ENCODE data around the gene MCC.

The MCC gene

DNA sequence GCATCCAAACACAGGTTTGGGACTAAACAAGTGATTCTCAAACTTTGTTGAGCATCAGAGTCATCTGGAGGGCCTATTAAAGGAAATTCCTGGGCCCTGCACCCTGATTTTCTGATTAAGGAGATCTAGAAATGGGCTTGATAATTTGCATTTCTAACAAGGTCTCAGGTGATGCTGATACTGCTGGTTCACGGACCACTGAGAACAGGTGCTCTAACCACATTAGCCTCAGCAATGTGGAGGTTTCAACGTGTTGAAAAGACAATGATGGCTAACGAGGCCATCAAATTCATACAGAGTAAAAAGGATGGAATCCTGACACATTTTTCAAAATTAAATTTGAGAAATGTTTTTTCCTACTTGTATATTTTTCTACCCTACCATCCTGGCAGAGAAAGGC lies 225.6 kb downstream of the MCC start:
- H3K4me1 ChIP-seq (ENCODE audit: insufficient read depth, insufficient read length) = no peaks in the 10 kb centered on the region
- DNase-seq (ENCODE audit: low read depth, low spot score) = no peak
- H3K36me3 ChIP-seq (ENCODE audit: insufficient read depth, insufficient read length, low read length) = no peaks in the 10 kb centered on the region
- no peak overlapping the region for H3K4me3 ChIP-seq (ENCODE audit: insufficient read length, low read depth)
- H3K27me3 ChIP-seq (ENCODE audit: insufficient read depth, insufficient read length) = no peaks in the 10 kb centered on the region
- TF ChIP-seq YY1 (IDR thresholded peaks at IDR 0.05; ENCODE audit: insufficient read depth, insufficient read length) (no peak), SUZ12 (IDR thresholded peaks at IDR 0.05; ENCODE audit: extremely low read depth, insufficient read depth, insufficient read length) (no peak), ZNF274 (IDR thresholded peaks at IDR 0.05; ENCODE audit: low read depth, low read length) (no peak)
- 0 out of 2 replicates have a peak, but pooled peaks cover 4% of the 10 kb centered on the region for H3K9me3 ChIP-seq (ENCODE audit: insufficient read depth, low read length)
- H3K9ac ChIP-seq (ENCODE audit: insufficient read length, low read depth) = no peak overlapping the region

DNA sequence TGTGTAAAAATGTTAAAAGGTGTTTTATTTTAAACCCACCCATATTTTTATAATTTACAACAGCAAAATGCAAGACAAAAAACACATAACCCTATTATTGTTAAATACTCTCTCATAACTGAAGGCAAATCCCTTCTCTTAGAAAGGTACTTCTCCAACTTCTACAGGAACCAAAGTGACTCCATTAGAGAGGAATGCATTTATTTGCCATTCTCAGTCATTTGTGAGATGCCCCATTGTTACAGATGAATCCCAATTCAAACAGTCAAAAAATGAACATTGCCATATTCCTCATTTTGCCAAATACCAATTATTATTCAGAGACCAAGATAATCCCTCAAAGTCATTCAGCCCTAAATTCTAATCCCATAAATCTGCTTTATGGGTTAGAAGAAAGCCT lies 229.2 kb downstream of the MCC start:
- no peak overlapping the region for H3K9ac ChIP-seq (ENCODE audit: insufficient read length, low read depth)
- no peak for TF ChIP-seq SUZ12 (IDR thresholded peaks at IDR 0.05; ENCODE audit: extremely low read depth, insufficient read depth, insufficient read length)
- TF ChIP-seq YY1 (IDR thresholded peaks at IDR 0.05; ENCODE audit: insufficient read depth, insufficient read length) = no peak
- no peak for TF ChIP-seq ZNF274 (IDR thresholded peaks at IDR 0.05; ENCODE audit: low read depth, low read length)
- no peaks in the 10 kb centered on the region for H3K4me1 ChIP-seq (ENCODE audit: insufficient read depth, insufficient read length)
- H3K9me3 ChIP-seq (ENCODE audit: insufficient read depth, low read length) = 0 out of 2 replicates have a peak, but pooled peaks cover 4% of the 10 kb centered on the region
- no peaks in the 10 kb centered on the region for H3K27me3 ChIP-seq (ENCODE audit: insufficient read depth, insufficient read length)
- no peak for DNase-seq (ENCODE audit: low read depth, low spot score)
- H3K4me3 ChIP-seq (ENCODE audit: insufficient read length, low read depth) = no peak overlapping the region
- no peaks in the 10 kb centered on the region for H3K36me3 ChIP-seq (ENCODE audit: insufficient read depth, insufficient read length, low read length)

DNA sequence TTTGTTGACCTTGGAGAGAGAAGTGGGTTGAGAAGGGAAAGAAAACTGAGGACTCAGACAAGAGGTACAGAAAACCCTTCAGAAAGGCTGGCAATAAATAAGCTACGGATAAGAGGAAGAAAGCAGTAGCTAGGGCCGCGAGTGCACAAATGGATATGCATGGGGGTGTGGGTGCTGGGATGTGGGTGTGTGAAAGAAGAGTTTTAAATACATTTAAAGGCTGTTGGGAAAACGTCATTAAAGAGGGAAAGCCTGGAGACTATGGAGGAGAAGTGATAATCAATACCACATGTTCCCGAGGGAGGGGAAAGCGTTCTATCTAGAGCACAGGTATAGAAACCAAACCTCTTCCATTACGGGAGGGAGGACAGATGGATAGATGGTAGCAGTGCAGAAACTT lies 230.7 kb downstream of the MCC start:
- H3K36me3 ChIP-seq (ENCODE audit: insufficient read depth, insufficient read length, low read length) = no peaks in the 10 kb centered on the region
- no peak for TF ChIP-seq SUZ12 (IDR thresholded peaks at IDR 0.05; ENCODE audit: extremely low read depth, insufficient read depth, insufficient read length)
- TF ChIP-seq YY1 (IDR thresholded peaks at IDR 0.05; ENCODE audit: insufficient read depth, insufficient read length) = no peak
- TF ChIP-seq ZNF274 (IDR thresholded peaks at IDR 0.05; ENCODE audit: low read depth, low read length) = no peak

GRCh38 chr5:113256671-113257452 lies 231.4 kb downstream of the MCC start:
- Histone ChIP-seq H3K27me3 (ENCODE audit: insufficient read depth, insufficient read length) (no peaks in the 10 kb centered on the region), H3K4me1 (ENCODE audit: insufficient read depth, insufficient read length) (no peaks in the 10 kb centered on the region), H3K9ac (ENCODE audit: insufficient read length, low read depth) (no peak overlapping the region), H3K9me3 (ENCODE audit: insufficient read depth, low read length) (0 out of 2 replicates have a peak, but pooled peaks cover 4% of the 10 kb centered on the region), H3K4me3 (ENCODE audit: insufficient read length, low read depth) (no peak overlapping the region), H3K36me3 (ENCODE audit: insufficient read depth, insufficient read length, low read length) (no peaks in the 10 kb centered on the region)
- TF ChIP-seq YY1 (IDR thresholded peaks at IDR 0.05; ENCODE audit: insufficient read depth, insufficient read length) (no peak), SUZ12 (IDR thresholded peaks at IDR 0.05; ENCODE audit: extremely low read depth, insufficient read depth, insufficient read length) (no peak), ZNF274 (IDR thresholded peaks at IDR 0.05; ENCODE audit: low read depth, low read length) (no peak)
- DNase-seq (ENCODE audit: low read depth, low spot score) = no peak

More for the DNA sequence above, 230.7 kb downstream of the MCC start:
- Histone ChIP-seq H3K4me3 (ENCODE audit: insufficient read length, low read depth) (no peak overlapping the region), H3K9me3 (ENCODE audit: insufficient read depth, low read length) (0 out of 2 replicates have a peak, but pooled peaks cover 4% of the 10 kb centered on the region), H3K4me1 (ENCODE audit: insufficient read depth, insufficient read length) (no peaks in the 10 kb centered on the region), H3K27me3 (ENCODE audit: insufficient read depth, insufficient read length) (no peaks in the 10 kb centered on the region), H3K9ac (ENCODE audit: insufficient read length, low read depth) (no peak overlapping the region)
- DNase-seq (ENCODE audit: low read depth, low spot score) = no peak

DNA sequence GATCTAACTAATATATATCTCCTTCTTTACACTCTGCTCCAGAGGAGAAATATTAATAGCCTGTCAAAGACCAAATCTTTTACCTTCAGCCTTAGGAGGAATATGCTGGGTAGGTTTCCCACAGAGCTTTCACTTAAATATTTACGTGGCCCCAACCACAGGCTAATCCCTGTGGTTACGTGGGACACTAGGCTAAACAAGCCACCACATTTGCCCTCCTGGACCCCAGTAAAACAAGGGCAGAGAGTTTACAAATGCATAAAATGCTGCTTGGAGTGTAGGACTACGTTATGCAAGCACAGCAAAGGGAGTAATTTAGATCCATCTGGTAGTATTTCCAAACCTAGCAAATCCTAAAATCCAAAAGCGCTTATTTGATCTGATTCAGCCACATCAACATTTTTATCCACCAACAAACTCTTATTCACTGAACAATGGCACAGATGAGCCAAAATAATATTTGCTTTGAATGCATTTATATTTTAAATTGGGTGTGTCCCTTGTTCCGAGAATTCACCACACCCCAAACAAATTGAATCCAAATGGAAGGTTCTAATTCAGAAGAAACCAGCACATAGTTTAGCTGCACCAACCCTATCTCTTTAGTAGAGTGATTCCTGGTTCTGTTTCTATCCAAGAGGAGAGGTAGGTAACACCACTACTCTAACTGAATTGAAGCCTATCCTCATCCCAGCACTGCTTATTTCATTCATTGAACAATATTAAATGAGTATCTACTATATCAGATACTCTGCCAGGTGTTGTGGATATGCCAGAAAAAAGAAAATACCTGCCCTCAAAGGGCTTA lies 232.5 kb downstream of the MCC start:
- Histone ChIP-seq H3K36me3 (ENCODE audit: insufficient read depth, insufficient read length, low read length) (no peaks in the 10 kb centered on the region), H3K9ac (ENCODE audit: insufficient read length, low read depth) (no peak overlapping the region), H3K9me3 (ENCODE audit: insufficient read depth, low read length) (0 out of 2 replicates have a peak, but pooled peaks cover 4% of the 10 kb centered on the region), H3K4me1 (ENCODE audit: insufficient read depth, insufficient read length) (no peaks in the 10 kb centered on the region), H3K27me3 (ENCODE audit: insufficient read depth, insufficient read length) (no peaks in the 10 kb centered on the region), H3K4me3 (ENCODE audit: insufficient read length, low read depth) (no peak overlapping the region)
- no peak for DNase-seq (ENCODE audit: low read depth, low spot score)
- TF ChIP-seq SUZ12 (IDR thresholded peaks at IDR 0.05; ENCODE audit: extremely low read depth, insufficient read depth, insufficient read length) = no peak
- no peak for TF ChIP-seq ZNF274 (IDR thresholded peaks at IDR 0.05; ENCODE audit: low read depth, low read length)
- no peak for TF ChIP-seq YY1 (IDR thresholded peaks at IDR 0.05; ENCODE audit: insufficient read depth, insufficient read length)

DNA sequence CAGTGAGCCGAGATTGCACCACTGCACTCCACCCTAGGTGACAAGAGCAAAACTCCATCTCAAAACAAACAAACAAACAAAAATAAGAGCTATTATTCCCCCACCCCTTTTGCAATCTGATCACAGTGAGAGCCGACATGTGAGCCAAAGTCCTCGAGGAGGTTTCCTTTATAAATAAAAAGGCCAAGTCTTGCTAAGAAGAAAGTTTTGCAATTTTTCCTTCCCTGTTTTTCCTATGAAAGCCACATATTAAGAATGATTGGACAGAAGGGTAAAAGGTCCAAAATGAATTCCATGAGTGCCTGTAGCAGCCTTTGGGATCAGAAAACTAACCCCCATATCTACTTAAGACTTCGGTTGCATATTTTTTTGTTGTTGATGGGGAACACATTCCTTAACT lies 233.1 kb downstream of the MCC start:
- TF ChIP-seq ZNF274 (IDR thresholded peaks at IDR 0.05; ENCODE audit: low read depth, low read length) (no peak), SUZ12 (IDR thresholded peaks at IDR 0.05; ENCODE audit: extremely low read depth, insufficient read depth, insufficient read length) (no peak), YY1 (IDR thresholded peaks at IDR 0.05; ENCODE audit: insufficient read depth, insufficient read length) (no peak)
- 0 out of 2 replicates have a peak, but pooled peaks cover 4% of the 10 kb centered on the region for H3K9me3 ChIP-seq (ENCODE audit: insufficient read depth, low read length)
- H3K9ac ChIP-seq (ENCODE audit: insufficient read length, low read depth) = no peak overlapping the region
- H3K4me1 ChIP-seq (ENCODE audit: insufficient read depth, insufficient read length) = no peaks in the 10 kb centered on the region
- no peak overlapping the region for H3K4me3 ChIP-seq (ENCODE audit: insufficient read length, low read depth)
- no peaks in the 10 kb centered on the region for H3K36me3 ChIP-seq (ENCODE audit: insufficient read depth, insufficient read length, low read length)
- no peak for DNase-seq (ENCODE audit: low read depth, low spot score)
- H3K27me3 ChIP-seq (ENCODE audit: insufficient read depth, insufficient read length) = no peaks in the 10 kb centered on the region

GRCh38 chr5:113253037-113253436 lies 235.2 kb downstream of the MCC start:
- no peak overlapping the region for H3K9ac ChIP-seq (ENCODE audit: insufficient read length, low read depth)
- H3K4me1 ChIP-seq (ENCODE audit: insufficient read depth, insufficient read length) = no peaks in the 10 kb centered on the region
- no peak overlapping the region for H3K4me3 ChIP-seq (ENCODE audit: insufficient read length, low read depth)
- no peaks in the 10 kb centered on the region for H3K27me3 ChIP-seq (ENCODE audit: insufficient read depth, insufficient read length)
- no peaks in the 10 kb centered on the region for H3K9me3 ChIP-seq (ENCODE audit: insufficient read depth, low read length)
- DNase-seq (ENCODE audit: low read depth, low spot score) = no peak
- H3K36me3 ChIP-seq (ENCODE audit: insufficient read depth, insufficient read length, low read length) = no peaks in the 10 kb centered on the region
- no peak for TF ChIP-seq ZNF274 (IDR thresholded peaks at IDR 0.05; ENCODE audit: low read depth, low read length)
- no peak for TF ChIP-seq YY1 (IDR thresholded peaks at IDR 0.05; ENCODE audit: insufficient read depth, insufficient read length)
- TF ChIP-seq SUZ12 (IDR thresholded peaks at IDR 0.05; ENCODE audit: extremely low read depth, insufficient read depth, insufficient read length) = no peak
